ENCODE measurements around the gene MKLN1. TPM values are rescaled to one million over a fixed set of nuclear protein-coding genes. Genes with fewer than 3 reads are reported as not detected.

Gene MKLN1
- polyA plus RNA-seq, 12 donors = 20.4 to 43.8 (median 28.4) TPM; not detected in 1

- no peak for DNase-seq
Observed at GRCh38 chr7:131342864-131343442, 15.3 kb downstream of the MKLN1 start.

- DNase-seq = no peak
Observed at GRCh38 chr7:131346885-131347592, 19.4 kb downstream of the MKLN1 start.

GRCh38 chr7:131352032-131352431, 24.4 kb downstream of the MKLN1 start:
- no peak for DNase-seq

- DNase-seq = no peak
Observed at GRCh38 chr7:131354390-131354789, 26.7 kb downstream of the MKLN1 start.

GRCh38 chr7:131355917-131356777, 28.5 kb downstream of the MKLN1 start:
- DNase-seq = peak; percentile 17

GRCh38 chr7:131357282-131357880, 29.7 kb downstream of the MKLN1 start:
- no peak for DNase-seq

GRCh38 chr7:131358636-131359035, 31.0 kb downstream of the MKLN1 start:
- DNase-seq = no peak

GRCh38 chr7:131359136-131359776, 31.6 kb downstream of the MKLN1 start:
- DNase-seq = no peak

- DNase-seq = no peak
Observed at GRCh38 chr7:131363719-131364118, 36.0 kb downstream of the MKLN1 start.

GRCh38 chr7:131364767-131365344, 37.2 kb downstream of the MKLN1 start:
- no peak for DNase-seq

- DNase-seq = no peak
Observed at GRCh38 chr7:131365838-131366237, 38.2 kb downstream of the MKLN1 start.

- DNase-seq = no peak
Observed at GRCh38 chr7:131369354-131369753, 41.7 kb downstream of the MKLN1 start.

GRCh38 chr7:131370523-131370968, 42.9 kb downstream of the MKLN1 start:
- no peak for DNase-seq

- DNase-seq = no peak
Observed at GRCh38 chr7:131371411-131371810, 43.7 kb downstream of the MKLN1 start.

GRCh38 chr7:131372554-131372953, 44.9 kb downstream of the MKLN1 start:
- no peak for DNase-seq

- DNase-seq = no peak
Observed at GRCh38 chr7:131374821-131375220, 47.1 kb downstream of the MKLN1 start.

GRCh38 chr7:131381069-131381838, 53.6 kb downstream of the MKLN1 start:
- DNase-seq = no peak

- DNase-seq = no peak
Observed at GRCh38 chr7:131383417-131384285, 56.0 kb downstream of the MKLN1 start.

GRCh38 chr7:131384286-131384635, 56.6 kb downstream of the MKLN1 start:
- no peak for DNase-seq
